ENCODE measurements around the gene SENP3. TPM values are rescaled to one million over a fixed set of nuclear protein-coding genes. Genes with fewer than 3 reads are reported as not detected.

The SENP3 gene
- total and polyA plus RNA-seq, 2 of the 13 experiments (the other 11 are each of a cell fraction or from before 2014, with no cell fraction given) = 55.8 to 75.4 TPM

- TF ChIP-seq SRSF1 (optimal IDR thresholded peaks at IDR 0.05; ENCODE audit: low read depth, low read length) (no peak), IKZF1 (IDR thresholded peaks at IDR 0.05) (no peak), PAXIP1 (CRISPR knock-in tag; conservative IDR thresholded peaks at IDR 0.05) (0 out of 2 replicates have a peak, but pooled peaks have one; percentile 17), SPEN (CRISPR knock-in tag; IDR thresholded peaks at IDR 0.05; ENCODE audit: low read depth) (peak; percentile 58; the same call in 1 of the 2 replicates), SP4 (CRISPR knock-in tag; IDR thresholded peaks at IDR 0.05) (no peak), ZNF7 (CRISPR knock-in tag; IDR thresholded peaks at IDR 0.05) (no peak), MLLT10 (CRISPR knock-in tag; IDR thresholded peaks at IDR 0.05) (no peak), TFDP1 (CRISPR knock-in tag; IDR thresholded peaks at IDR 0.05; ENCODE audit: borderline replicate concordance) (peak; percentile 56; the same call in 1 of the 2 replicates), KDM1A (CRISPR knock-in tag; IDR thresholded peaks at IDR 0.05) (no peak), FOXA3 (CRISPR knock-in tag; IDR thresholded peaks at IDR 0.05) (no peak), HNRNPH1 (optimal IDR thresholded peaks at IDR 0.05; ENCODE audit: low read depth, low read length) (no peak), GTF2F1 (IDR thresholded peaks at IDR 0.05; ENCODE audit: low read length) (no peak), THRA (CRISPR knock-in tag; IDR thresholded peaks at IDR 0.05; ENCODE audit: borderline replicate concordance) (no peak), ZBTB25 (CRISPR knock-in tag; IDR thresholded peaks at IDR 0.05) (peak; percentile 74; the same call in 1 of the 2 replicates), HMGA1 (CRISPR knock-in tag; conservative IDR thresholded peaks at IDR 0.05) (no peak), HOXA9 (CRISPR knock-in tag; IDR thresholded peaks at IDR 0.05; ENCODE audit: borderline replicate concordance) (no peak), ZBTB33 (CRISPR knock-in tag; IDR thresholded peaks at IDR 0.05) (no peak), NR2C2 (CRISPR knock-in tag; IDR thresholded peaks at IDR 0.05; ENCODE audit: borderline replicate concordance) (peak; percentile 45; the same call in 1 of the 2 replicates), SMYD3 (CRISPR knock-in tag; IDR thresholded peaks at IDR 0.05) (no peak), ZNF816 (CRISPR knock-in tag; IDR thresholded peaks at IDR 0.05; ENCODE audit: borderline replicate concordance) (no peak), ZNF577 (CRISPR knock-in tag; IDR thresholded peaks at IDR 0.05; ENCODE audit: borderline replicate concordance, low read depth) (no peak), ZNF3 (CRISPR knock-in tag; IDR thresholded peaks at IDR 0.05) (no peak)
These were observed at the start of gene SENP3 (continued) for GRCh38 chr17:7561589-7562207.
